ENCODE measurements around the gene PLAC1.

The PLAC1 gene

DNA sequence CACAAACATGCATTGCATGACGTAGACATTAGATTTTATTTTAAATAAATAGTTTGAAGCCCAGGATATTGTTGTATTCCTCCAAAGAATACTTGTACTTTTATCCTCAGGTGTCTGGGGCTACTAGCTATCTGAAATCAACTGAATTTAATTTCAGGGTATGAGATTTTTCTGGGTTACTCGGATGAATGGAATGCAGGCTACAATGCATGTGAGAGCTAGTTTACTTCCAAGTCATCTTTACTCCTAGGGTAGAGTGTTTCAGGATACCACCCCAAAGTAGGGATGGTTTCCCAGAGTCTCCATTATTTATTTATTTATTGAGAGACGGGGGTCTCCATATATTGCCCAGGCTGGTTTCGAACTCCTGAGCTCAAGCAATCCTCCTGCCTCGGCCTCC lies 131.9 kb downstream of the PLAC1 start:
- no peak for DNase-seq (ENCODE audit: low read depth, low spot score)
- ChIA-PET POLR2A (interaction anchor here (0.6 kb wide), 1 partner anchor 116 kb away, joined by 3 read pairs; no protein-coding TSS in a partner anchor), CTCF (interaction anchor here (1.2 to 1.6 kb wide), 3 partner anchors 15 to 256 kb away, joined by 3 to 4 read pairs (median 4); no protein-coding TSS in a partner anchor)
- TF ChIP-seq CTCF (IDR thresholded peaks at IDR 0.05; ENCODE audit: insufficient read depth, low read length, missing control alignments): no peak
- no peak overlapping the region for H3K4me3 ChIP-seq (ENCODE audit: low read depth, low read length)

GRCh38 chrX:134525086-134525792 lies 133.0 kb downstream of the PLAC1 start:
- ChIA-PET POLR2A (no interaction called here), CTCF (interaction anchor here (1.6 kb wide), 1 partner anchor 257 kb away, joined by 4 read pairs; no protein-coding TSS in a partner anchor)
- no peak overlapping the region for H3K4me3 ChIP-seq (ENCODE audit: low read depth, low read length)
- no peak for TF ChIP-seq CTCF (IDR thresholded peaks at IDR 0.05; ENCODE audit: insufficient read depth, low read length, missing control alignments)
- no peak for DNase-seq (ENCODE audit: low read depth, low spot score)

GRCh38 chrX:134524181-134524580 lies 134.1 kb downstream of the PLAC1 start:
- DNase-seq (ENCODE audit: low read depth, low spot score): no peak
- ChIA-PET CTCF (interaction anchor here (6.2 kb wide), 1 partner anchor 257 kb away, joined by 53 read pairs; no protein-coding TSS in a partner anchor), POLR2A (no interaction called here)
- no peak for TF ChIP-seq CTCF (IDR thresholded peaks at IDR 0.05; ENCODE audit: insufficient read depth, low read length, missing control alignments)
- H3K4me3 ChIP-seq (ENCODE audit: low read depth, low read length): no peak overlapping the region

GRCh38 chrX:134520860-134521390 lies 137.3 kb downstream of the PLAC1 start:
- CTCF ChIA-PET: interaction anchor here (0.7 to 6.2 kb wide), 23 partner anchors 9 to 272 kb away, joined by 3 to 53 read pairs (median 4); no protein-coding TSS in a partner anchor
- peak; percentile 58 for TF ChIP-seq CTCF (IDR thresholded peaks at IDR 0.05; ENCODE audit: insufficient read depth, low read length, missing control alignments)

More at GRCh38 chrX:134520860-134521390, 137.3 kb downstream of the PLAC1 start:
- no peak for DNase-seq (ENCODE audit: low read depth, low spot score)
- POLR2A ChIA-PET: no interaction called here
- H3K4me3 ChIP-seq (ENCODE audit: low read depth, low read length): no peak overlapping the region

Data from AG04449 (cell line).